ENCODE measurements around the gene MAP4K2. TPM values are rescaled to one million over a fixed set of nuclear protein-coding genes. Genes with fewer than 3 reads are reported as not detected.

Gene MAP4K2
- total RNA-seq, 4 donors from 2014 or later, result 10.2 to 49.1 (median 24.4) TPM

- Histone ChIP-seq H3K27ac (peak overlapping the region; percentile 33 to 55), H3K4me3 (no peak overlapping the region), H3K9me3 (no peaks in the 10 kb centered on the region), H3K36me3 (no peaks in the 10 kb centered on the region), H3K4me1 (peaks cover 9 to 16% of the 10 kb centered on the region in 2 donors), H3K27me3 (no peaks in the 10 kb centered on the region)
- intact Hi-C loops (cut with DNase I; ENCODE audit: low total_unique reads), result no loop called here
- no peak for TF ChIP-seq CTCF (IDR thresholded peaks at IDR 0.05)
- TF ChIP-seq POLR2A (IDR thresholded peaks at IDR 0.05), result no peak
- peak in 1 of 2 donors; percentile 20 for DNase-seq
These were observed 39.4 kb downstream of the MAP4K2 start for GRCh38 chr11:64763526-64764039.

GRCh38 chr11:64762674-64763525 lies 40.1 kb downstream of the MAP4K2 start:
- H3K36me3 ChIP-seq, result no peaks in the 10 kb centered on the region
- TF ChIP-seq CTCF (IDR thresholded peaks at IDR 0.05), result no peak
- no peak for TF ChIP-seq POLR2A (IDR thresholded peaks at IDR 0.05)
- intact Hi-C loops (cut with DNase I; ENCODE audit: low total_unique reads), result no loop called here

GRCh38 chr11:64762277-64762673 lies 40.7 kb downstream of the MAP4K2 start:
- intact Hi-C loops (cut with DNase I; ENCODE audit: low total_unique reads), result no loop called here
- no peak for DNase-seq
- TF ChIP-seq CTCF (IDR thresholded peaks at IDR 0.05) (no peak), POLR2A (IDR thresholded peaks at IDR 0.05) (no peak)
- H3K27ac ChIP-seq, result peak overlapping the region in 1 of 2 donors; percentile 55
- no peaks in the 10 kb centered on the region for H3K27me3 ChIP-seq
- no peaks in the 10 kb centered on the region for H3K36me3 ChIP-seq
- H3K4me1 ChIP-seq, result peaks cover 9 to 16% of the 10 kb centered on the region in 2 donors
- H3K4me3 ChIP-seq, result no peak overlapping the region
- H3K9me3 ChIP-seq, result no peaks in the 10 kb centered on the region

More at GRCh38 chr11:64762674-64763525, 40.1 kb downstream of the MAP4K2 start:
- no peak overlapping the region for H3K4me3 ChIP-seq
- DNase-seq, result peak in 1 of 2 donors; percentile 19
- H3K27ac ChIP-seq, result peak overlapping the region; percentile 33 to 55
- no peaks in the 10 kb centered on the region for H3K27me3 ChIP-seq
- H3K9me3 ChIP-seq, result no peaks in the 10 kb centered on the region
- peaks cover 9 to 16% of the 10 kb centered on the region in 2 donors for H3K4me1 ChIP-seq

- Histone ChIP-seq H3K4me3 (no peak overlapping the region), H3K27me3 (no peaks in the 10 kb centered on the region), H3K4me1 (peaks cover 9 to 16% of the 10 kb centered on the region in 2 donors), H3K36me3 (no peaks in the 10 kb centered on the region), H3K27ac (peak overlapping the region; percentile 77), H3K9me3 (no peaks in the 10 kb centered on the region)
- intact Hi-C loops (cut with DNase I; ENCODE audit: low total_unique reads), result no loop called here
- no peak for TF ChIP-seq CTCF (IDR thresholded peaks at IDR 0.05)
- no peak for TF ChIP-seq POLR2A (IDR thresholded peaks at IDR 0.05)
- DNase-seq, result no peak
These were observed 42.1 kb downstream of the MAP4K2 start for GRCh38 chr11:64760759-64761420.

Measured in uterus (tissue), 4 donors.